HepG2 (cell line): Measurements from ENCODE around the gene YY1. TPM values are rescaled to one million over a fixed set of nuclear protein-coding genes. Genes with fewer than 3 reads are reported as not detected.

Source experiments
- CENPX ChIP-seq: sonication (generic); formaldehyde crosslinking; IDR thresholded peaks from 2 replicates; pipeline ENCODE4 v1.9.0; 2021; ENCODE audit warnings: mild to moderate bottlenecking, missing genetic modification reagents, moderate library complexity
- DPF2 ChIP-seq: sonication (generic); formaldehyde crosslinking; IDR thresholded peaks from 2 replicates; pipeline ENCODE4 v1.4.0; 2020; ENCODE audit warnings: mild to moderate bottlenecking, low read depth, missing genetic modification reagents, borderline replicate concordance
- MXD1 ChIP-seq: sonication (generic); formaldehyde crosslinking; IDR thresholded peaks from 2 replicates; pipeline ENCODE4 v1.4.0; 2020; ENCODE audit warnings: mild to moderate bottlenecking, missing genetic modification reagents
- PBX2 ChIP-seq: IDR thresholded peaks from 2 replicates; pipeline ENCODE4 v1.6.1; 2016; ENCODE audit warnings: control low read depth
- SAFB2 ChIP-seq: sonication (generic); formaldehyde crosslinking; IDR thresholded peaks from 2 replicates; pipeline ENCODE4 v1.5.1; 2020; ENCODE audit warnings: missing genetic modification reagents, low read depth, mild to moderate bottlenecking, borderline replicate concordance
- SP4 ChIP-seq: sonication (generic); formaldehyde crosslinking; IDR thresholded peaks from 2 replicates; pipeline ENCODE4 v1.8.1; 2023; ENCODE audit warnings: mild to moderate bottlenecking, missing genetic modification reagents
- ZBTB33 ChIP-seq: sonication (generic); formaldehyde crosslinking; IDR thresholded peaks from 2 replicates; pipeline ENCODE4 v1.4.0; 2020; ENCODE audit warnings: missing genetic modification reagents
- ZNF281 ChIP-seq: sonication (generic); formaldehyde crosslinking; IDR thresholded peaks from 2 replicates; pipeline ENCODE4 v1.4.0; 2020; ENCODE audit warnings: missing genetic modification reagents, borderline replicate concordance
- ZNF333 ChIP-seq: sonication (generic); formaldehyde crosslinking; IDR thresholded peaks from 2 replicates; pipeline ENCODE4 v1.4.0; 2020; ENCODE audit warnings: mild to moderate bottlenecking, missing genetic modification reagents, borderline replicate concordance
- ZNF431 ChIP-seq: sonication (generic); formaldehyde crosslinking; IDR thresholded peaks from 2 replicates; pipeline ENCODE4 v1.9.0; 2022; ENCODE audit warnings: missing genetic modification reagents, low read depth, mild to moderate bottlenecking, borderline replicate concordance
- ZNF598 ChIP-seq: sonication (generic); formaldehyde crosslinking; IDR thresholded peaks from 2 replicates; pipeline ENCODE4 v1.5.1; 2020; ENCODE audit warnings: mild to moderate bottlenecking, missing genetic modification reagents, borderline replicate concordance
- ZNF816 ChIP-seq: sonication (generic); formaldehyde crosslinking; IDR thresholded peaks from 2 replicates; pipeline ENCODE4 v1.8.0; 2022; ENCODE audit warnings: missing genetic modification reagents, mild to moderate bottlenecking, borderline replicate concordance
- polyA plus RNA-seq, 8 experiments: library from polyadenylated mRNA; depleted of rRNA in 3 of 8; stranded (reverse) in 7 of 8; unstranded in 1 of 8; fragments of >200 nt; fragmentation: Illumina TruSeq in 4 of 8; extraction: Trizol in 4 of 8; gene quantifications; 2 replicates each; pipeline versions ENCODE4 v1.2.1 to v1.2.3, GENCODE V29; 2011 to 2016; ENCODE audit warnings: low read depth in 4 of 8, missing spikeins in 1 of 8, mixed read lengths in 1 of 8; ENCODE audit not compliant: insufficient read depth in 1 of 8
- total RNA-seq, 5 experiments: library from RNA; depleted of rRNA; stranded (reverse); fragments of >200 nt; fragmentation: Illumina TruSeq; extraction: Trizol; gene quantifications; 2 replicates each; pipeline ENCODE4 v1.2.3, GENCODE V29; 2016; ENCODE audit warnings: low read depth in 1 of 5
- TF ChIP-seq, protein P1 (sequence below): sonication (generic); formaldehyde crosslinking; IDR thresholded peaks from 2 replicates; pipeline ENCODE4 v1.8.0; 2022; ENCODE audit warnings: missing genetic modification reagents, mild to moderate bottlenecking, moderate library complexity, borderline replicate concordance
- TF ChIP-seq, protein P2 (sequence below), 2 experiments: sonication (generic) in 1 of 2; formaldehyde crosslinking in 1 of 2; IDR thresholded peaks; 2 replicates each; pipeline versions ENCODE4 v1.4.0 to v1.6.1; 2016 to 2020; ENCODE audit warnings: borderline replicate concordance in 1 of 2, low read depth in 1 of 2, mild to moderate bottlenecking in 1 of 2, missing genetic modification reagents in 1 of 2

YY1 gene
- total and polyA plus RNA-seq, 2 of the 13 experiments (the other 11 are each of a cell fraction or from before 2014, with no cell fraction given) = 29.4 to 68.1 TPM

GRCh38 chr14:100221533-100222223 is 17.3 kb upstream of the YY1 start (continued):
- TF ChIP-seq ZNF333 (CRISPR knock-in tag) = no peak
- no peak for TF ChIP-seq ZNF281 (CRISPR knock-in tag)
- TF ChIP-seq, protein P1, sequence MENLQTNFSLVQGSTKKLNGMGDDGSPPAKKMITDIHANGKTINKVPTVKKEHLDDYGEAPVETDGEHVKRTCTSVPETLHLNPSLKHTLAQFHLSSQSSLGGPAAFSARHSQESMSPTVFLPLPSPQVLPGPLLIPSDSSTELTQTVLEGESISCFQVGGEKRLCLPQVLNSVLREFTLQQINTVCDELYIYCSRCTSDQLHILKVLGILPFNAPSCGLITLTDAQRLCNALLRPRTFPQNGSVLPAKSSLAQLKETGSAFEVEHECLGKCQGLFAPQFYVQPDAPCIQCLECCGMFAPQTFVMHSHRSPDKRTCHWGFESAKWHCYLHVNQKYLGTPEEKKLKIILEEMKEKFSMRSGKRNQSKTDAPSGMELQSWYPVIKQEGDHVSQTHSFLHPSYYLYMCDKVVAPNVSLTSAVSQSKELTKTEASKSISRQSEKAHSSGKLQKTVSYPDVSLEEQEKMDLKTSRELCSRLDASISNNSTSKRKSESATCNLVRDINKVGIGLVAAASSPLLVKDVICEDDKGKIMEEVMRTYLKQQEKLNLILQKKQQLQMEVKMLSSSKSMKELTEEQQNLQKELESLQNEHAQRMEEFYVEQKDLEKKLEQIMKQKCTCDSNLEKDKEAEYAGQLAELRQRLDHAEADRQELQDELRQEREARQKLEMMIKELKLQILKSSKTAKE = no peak
- no peak for TF ChIP-seq PBX2 (CRISPR knock-in tag)
- TF ChIP-seq, protein P2, sequence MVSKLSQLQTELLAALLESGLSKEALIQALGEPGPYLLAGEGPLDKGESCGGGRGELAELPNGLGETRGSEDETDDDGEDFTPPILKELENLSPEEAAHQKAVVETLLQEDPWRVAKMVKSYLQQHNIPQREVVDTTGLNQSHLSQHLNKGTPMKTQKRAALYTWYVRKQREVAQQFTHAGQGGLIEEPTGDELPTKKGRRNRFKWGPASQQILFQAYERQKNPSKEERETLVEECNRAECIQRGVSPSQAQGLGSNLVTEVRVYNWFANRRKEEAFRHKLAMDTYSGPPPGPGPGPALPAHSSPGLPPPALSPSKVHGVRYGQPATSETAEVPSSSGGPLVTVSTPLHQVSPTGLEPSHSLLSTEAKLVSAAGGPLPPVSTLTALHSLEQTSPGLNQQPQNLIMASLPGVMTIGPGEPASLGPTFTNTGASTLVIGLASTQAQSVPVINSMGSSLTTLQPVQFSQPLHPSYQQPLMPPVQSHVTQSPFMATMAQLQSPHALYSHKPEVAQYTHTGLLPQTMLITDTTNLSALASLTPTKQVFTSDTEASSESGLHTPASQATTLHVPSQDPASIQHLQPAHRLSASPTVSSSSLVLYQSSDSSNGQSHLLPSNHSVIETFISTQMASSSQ (IDR thresholded peaks at IDR 0.05; ENCODE audit: low read depth) = no peak
- TF ChIP-seq, protein P2 (CRISPR knock-in tag; IDR thresholded peaks at IDR 0.05; ENCODE audit: borderline replicate concordance) = no peak
- TF ChIP-seq ZNF816 = no peak
- no peak for TF ChIP-seq ZNF598 (CRISPR knock-in tag)
- TF ChIP-seq DPF2 (CRISPR knock-in tag) = no peak
- no peak for TF ChIP-seq SAFB2
- TF ChIP-seq CENPX (CRISPR knock-in tag) = no peak
- 0 out of 2 replicates have a peak, but pooled peaks have one; percentile 19 for TF ChIP-seq SP4 (CRISPR knock-in tag)
- TF ChIP-seq ZNF431 (CRISPR knock-in tag) = 0 out of 2 replicates have a peak, but pooled peaks have one; percentile 61
- no peak for TF ChIP-seq ZBTB33
- TF ChIP-seq MXD1 = no peak; the same call in 1 of the 2 replicates
